Left ventricle myocardium inferior (tissue), 1 donor: ENCODE results near the gene ETF1. TPM values are rescaled to one million over a fixed set of nuclear protein-coding genes. Genes with fewer than 3 reads are reported as not detected.

Experiments used
- DNase-seq: peaks from one replicate; pipeline ENCODE4 v3.0.0-alpha.2; 2020
- H3K27ac ChIP-seq: fragments of 200-600 bp; replicated peaks from 2 replicates; pipeline ENCODE4 v1.8.0; 2021
- H3K27me3 ChIP-seq: fragments of 200-600 bp; 2 replicates; pipeline ENCODE4 v1.8.0; 2021; ENCODE audit warnings: low read depth
- H3K36me3 ChIP-seq: fragments of 200-600 bp; 2 replicates; pipeline ENCODE4 v1.8.0; 2021
- H3K4me1 ChIP-seq: fragments of 200-600 bp; 2 replicates; pipeline ENCODE4 v1.8.0; 2021
- H3K4me3 ChIP-seq: fragments of 200-600 bp; 2 replicates; pipeline ENCODE4 v1.8.0; 2021; ENCODE audit warnings: mild to moderate bottlenecking, moderate library complexity
- H3K9me3 ChIP-seq: fragments of 200-600 bp; replicated peaks from 2 replicates; pipeline ENCODE4 v1.8.0; 2021
- intact Hi-C: fragments of 100-400 bp; cut with micrococcal nuclease; formaldehyde crosslinking; loops from one replicate; pipeline ENCODE4 v1.11.0; 2022
- long read RNA-seq: library from polyadenylated mRNA; unstranded; transcript quantifications from one replicate; pipeline ENCODE4 v2.0.0, GENCODE V29; 2021
- total RNA-seq: library from RNA; stranded (reverse); fragmentation: NEBNext Ultra II Directional; extraction: Animal tissue kit (Norgen Biotek cat#: 25700); gene quantifications from one replicate; pipeline ENCODE4 v1.2.1, GENCODE V29; 2021
- TF ChIP-seq, protein P1 (sequence below): fragments of 200-600 bp; IDR thresholded peaks from 2 replicates; pipeline ENCODE4 v1.8.0; 2021; ENCODE audit warnings: antibody characterized with exemption, mild to moderate bottlenecking, borderline replicate concordance
- donor health status: DM: no; HTN: yes; CAD: no; lungs with severe emphysema.

Gene ETF1
- total RNA-seq = 80.8 TPM
- long read RNA-seq, transcript ETF1-201 (11 exons, 3,742 nt) = major isoform, 21 of 30 reads
- long read RNA-seq, partial matches to known transcripts = 5 of 30 reads
- long read RNA-seq, other reads (novel, unspliced or antisense) = 4 of 30 reads

DNA sequence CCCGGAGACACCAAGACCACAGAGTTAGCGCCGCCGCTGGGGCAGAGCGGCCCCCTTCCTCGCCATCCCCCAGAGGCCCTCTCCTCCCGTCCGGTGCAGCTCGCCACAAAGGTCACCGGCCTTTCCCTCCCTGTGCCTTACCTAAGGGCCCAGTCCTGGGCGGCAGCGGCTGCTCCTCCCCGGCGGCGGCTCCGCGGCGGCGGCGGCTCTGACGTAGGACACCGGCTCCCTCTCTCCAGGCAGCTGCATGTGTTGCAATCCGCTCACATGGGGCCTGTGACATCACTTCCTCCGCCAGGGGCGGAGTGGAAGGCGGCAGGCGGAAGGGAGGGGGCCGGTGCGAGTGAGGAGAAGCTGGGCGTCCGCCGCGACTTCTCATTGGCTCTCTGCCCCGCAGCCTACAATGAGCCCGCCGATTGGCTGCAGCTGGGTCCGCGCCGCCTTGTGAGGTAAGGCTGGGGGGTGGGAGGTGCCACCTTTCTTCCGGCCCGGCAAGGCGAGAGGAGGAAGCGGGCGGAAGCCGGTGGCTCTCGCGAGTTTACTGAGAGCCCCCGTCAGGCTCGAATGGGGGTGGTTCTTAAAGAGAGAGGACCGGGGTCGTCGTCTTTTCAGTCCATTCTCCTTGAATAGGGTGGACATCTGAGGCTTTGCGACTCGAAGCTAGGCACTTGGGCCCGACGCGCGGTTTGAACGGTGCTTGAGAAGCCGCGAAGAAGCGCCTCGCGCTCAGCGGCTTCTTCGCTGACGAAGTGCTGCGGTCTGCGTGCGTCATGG, at the start of gene ETF1:
Gene ETF1, minus strand, starts transcription at position 281 of the 774 bp plus-strand sequence. CDS start 318 bp downstream, outside the sequence.
- intact Hi-C loops = no loop called here
- H3K4me1 ChIP-seq = peaks cover 96% of the 10 kb centered on the region
- no peaks in the 10 kb centered on the region for H3K36me3 ChIP-seq

DNA sequence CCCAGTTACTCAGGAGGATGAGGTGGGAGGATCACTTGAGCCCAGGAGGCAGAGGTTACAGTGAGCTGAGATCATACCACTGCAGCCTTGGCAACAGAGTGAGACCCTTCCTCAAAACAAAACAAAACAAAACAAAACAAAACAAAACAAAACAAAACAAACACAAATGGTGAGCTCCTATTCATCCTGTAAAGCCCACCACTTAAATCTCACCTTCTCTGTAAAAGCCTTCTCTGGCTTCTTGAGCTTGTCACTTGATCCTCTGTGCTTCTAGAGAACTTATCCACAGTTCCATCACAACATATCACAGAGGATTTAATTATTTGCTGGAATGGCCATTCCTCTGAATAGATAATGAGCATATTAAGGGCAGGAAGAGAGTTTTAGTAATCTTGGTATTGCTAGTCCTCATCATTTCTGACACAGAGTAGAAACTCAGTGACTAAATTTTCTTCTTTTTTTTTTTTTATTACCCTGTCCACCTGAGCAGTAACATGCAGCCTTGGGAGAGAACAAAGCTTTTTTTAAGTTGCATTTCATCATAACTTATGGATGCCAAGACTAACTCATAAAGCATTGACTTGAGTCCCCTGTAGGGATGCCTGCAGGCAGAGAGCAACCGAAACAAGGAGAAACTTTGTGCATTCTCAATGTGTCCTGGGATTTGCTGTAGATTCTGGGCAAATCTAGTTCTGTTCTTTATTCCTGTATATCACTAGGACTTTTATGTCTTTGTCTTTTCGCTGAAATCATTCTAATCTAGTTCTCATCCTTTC, 45.2 kb upstream of the ETF1 start:
- Histone ChIP-seq H3K4me1 (no peaks in the 10 kb centered on the region), H3K9me3 (no peaks in the 10 kb centered on the region), H3K27ac (no peak overlapping the region), H3K36me3 (no peaks in the 10 kb centered on the region), H3K4me3 (no peak overlapping the region), H3K27me3 (no peaks in the 10 kb centered on the region)
- no peak for DNase-seq
- intact Hi-C loops = no loop called here
- TF ChIP-seq, protein P1, sequence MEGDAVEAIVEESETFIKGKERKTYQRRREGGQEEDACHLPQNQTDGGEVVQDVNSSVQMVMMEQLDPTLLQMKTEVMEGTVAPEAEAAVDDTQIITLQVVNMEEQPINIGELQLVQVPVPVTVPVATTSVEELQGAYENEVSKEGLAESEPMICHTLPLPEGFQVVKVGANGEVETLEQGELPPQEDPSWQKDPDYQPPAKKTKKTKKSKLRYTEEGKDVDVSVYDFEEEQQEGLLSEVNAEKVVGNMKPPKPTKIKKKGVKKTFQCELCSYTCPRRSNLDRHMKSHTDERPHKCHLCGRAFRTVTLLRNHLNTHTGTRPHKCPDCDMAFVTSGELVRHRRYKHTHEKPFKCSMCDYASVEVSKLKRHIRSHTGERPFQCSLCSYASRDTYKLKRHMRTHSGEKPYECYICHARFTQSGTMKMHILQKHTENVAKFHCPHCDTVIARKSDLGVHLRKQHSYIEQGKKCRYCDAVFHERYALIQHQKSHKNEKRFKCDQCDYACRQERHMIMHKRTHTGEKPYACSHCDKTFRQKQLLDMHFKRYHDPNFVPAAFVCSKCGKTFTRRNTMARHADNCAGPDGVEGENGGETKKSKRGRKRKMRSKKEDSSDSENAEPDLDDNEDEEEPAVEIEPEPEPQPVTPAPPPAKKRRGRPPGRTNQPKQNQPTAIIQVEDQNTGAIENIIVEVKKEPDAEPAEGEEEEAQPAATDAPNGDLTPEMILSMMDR = no peak

More for the DNA sequence above, at the start of gene ETF1:
- peak; percentile 100 for DNase-seq
- peak within 1 kb of the TSS; percentile 98 for H3K27ac ChIP-seq
- H3K4me3 ChIP-seq = peak within 1 kb of the TSS; percentile 85
- TF ChIP-seq, protein P1 = peak; percentile 8
- H3K27me3 ChIP-seq = no peaks in the 10 kb centered on the region
- no peaks in the 10 kb centered on the region for H3K9me3 ChIP-seq

DNA sequence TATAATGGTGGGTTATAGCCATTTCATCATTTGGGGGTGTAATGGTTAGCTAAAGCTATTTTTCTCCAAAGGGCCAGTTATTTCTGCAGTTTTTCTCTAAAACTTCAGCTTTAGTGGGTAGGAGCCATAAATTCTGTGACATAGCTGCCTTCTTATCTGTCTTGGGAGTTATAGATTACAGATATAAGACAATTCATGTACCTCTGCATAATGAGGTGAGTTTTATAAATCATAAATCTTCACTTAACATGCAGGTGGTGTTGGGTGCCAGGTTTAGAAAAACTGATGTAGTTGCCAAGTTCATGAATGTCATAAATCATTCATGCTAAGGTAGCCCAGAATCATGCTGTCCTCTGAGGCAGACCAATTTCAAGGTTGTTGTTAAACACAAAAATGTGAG, 42.1 kb upstream of the ETF1 start:
- no peaks in the 10 kb centered on the region for H3K36me3 ChIP-seq
- no peaks in the 10 kb centered on the region for H3K9me3 ChIP-seq
- TF ChIP-seq, protein P1 = no peak
- DNase-seq = no peak
- no peak overlapping the region for H3K4me3 ChIP-seq
- H3K27me3 ChIP-seq = no peaks in the 10 kb centered on the region
- intact Hi-C loops = no loop called here
- H3K27ac ChIP-seq = no peak overlapping the region
- no peaks in the 10 kb centered on the region for H3K4me1 ChIP-seq

DNA sequence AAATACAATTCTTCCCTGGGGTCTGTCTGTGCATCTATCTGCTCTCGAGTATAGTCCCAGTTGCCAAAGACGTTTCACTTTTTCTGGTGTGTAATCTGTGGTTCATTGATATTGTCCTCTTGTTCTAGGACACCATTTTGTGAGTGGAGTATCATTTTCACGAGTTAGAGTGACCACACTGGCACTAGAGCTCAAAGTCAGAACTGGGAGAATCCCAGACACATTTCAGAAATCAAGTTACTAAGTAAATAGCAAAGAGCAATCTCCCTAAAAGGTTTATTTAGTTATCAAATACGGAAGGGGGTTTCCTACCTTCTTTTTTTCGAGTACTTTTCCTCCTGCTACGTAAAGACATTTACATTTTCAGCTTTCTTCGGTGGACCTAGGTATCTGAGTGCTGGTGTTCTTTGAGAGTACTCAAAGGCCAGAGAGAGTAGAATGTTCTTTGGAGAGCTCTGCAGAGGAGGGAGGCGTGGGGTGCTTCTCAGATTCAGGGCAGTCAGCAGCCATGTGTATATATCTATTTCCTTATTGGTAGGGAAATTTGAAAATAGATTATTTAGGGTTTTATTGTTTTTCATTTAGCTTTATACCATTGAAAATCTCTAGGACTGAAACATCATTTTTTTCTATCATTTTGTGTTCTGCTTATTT, 41.1 kb upstream of the ETF1 start:
- intact Hi-C loops = no loop called here
- no peak for DNase-seq
- H3K4me3 ChIP-seq = no peak overlapping the region

DNA sequence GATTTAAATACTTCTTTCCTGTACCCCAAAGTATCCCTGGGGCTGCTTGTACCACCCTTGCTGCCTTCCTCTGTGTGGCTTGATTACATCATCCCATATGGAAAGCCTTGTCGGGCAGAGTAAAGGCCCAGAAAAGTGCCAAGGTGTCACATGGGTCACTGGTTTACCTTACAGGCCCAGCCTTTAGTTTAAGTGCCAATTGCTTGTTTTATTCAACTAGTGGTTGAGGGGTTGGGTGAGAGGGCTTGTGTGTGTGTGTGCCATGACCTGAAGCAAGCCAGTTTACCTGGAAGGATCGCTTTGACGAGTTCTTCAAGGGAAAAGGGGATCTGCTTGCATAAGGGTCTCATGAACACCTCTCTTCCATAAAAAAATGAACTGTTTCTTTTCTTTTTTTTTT, 39.9 kb upstream of the ETF1 start:
- H3K4me1 ChIP-seq = no peaks in the 10 kb centered on the region
- intact Hi-C loops = no loop called here
- TF ChIP-seq, protein P1 = no peak
- no peaks in the 10 kb centered on the region for H3K36me3 ChIP-seq
- DNase-seq = no peak
- no peaks in the 10 kb centered on the region for H3K27me3 ChIP-seq
- no peaks in the 10 kb centered on the region for H3K9me3 ChIP-seq
- no peak overlapping the region for H3K4me3 ChIP-seq
- H3K27ac ChIP-seq = no peak overlapping the region

More for the DNA sequence above, 41.1 kb upstream of the ETF1 start:
- Histone ChIP-seq H3K36me3 (no peaks in the 10 kb centered on the region), H3K27me3 (no peaks in the 10 kb centered on the region), H3K4me1 (no peaks in the 10 kb centered on the region), H3K9me3 (no peaks in the 10 kb centered on the region), H3K27ac (no peak overlapping the region)
- TF ChIP-seq, protein P1 = no peak
